ENCODE results near the gene FAM222B. TPM values are rescaled to one million over a fixed set of nuclear protein-coding genes. Genes with fewer than 3 reads are reported as not detected.
A peak's percentile ranks its signal among the peaks of the same experiment; 100 is the strongest.
"Not testable (repeated sequence)": the region's sequence is repeated elsewhere in the genome, so short reads cannot be mapped to it uniquely, and the experiment has no call there.

FAM222B gene
- total and polyA plus RNA-seq, 7 donors: 5.0 to 16.2 (median 11.9) TPM

DNA sequence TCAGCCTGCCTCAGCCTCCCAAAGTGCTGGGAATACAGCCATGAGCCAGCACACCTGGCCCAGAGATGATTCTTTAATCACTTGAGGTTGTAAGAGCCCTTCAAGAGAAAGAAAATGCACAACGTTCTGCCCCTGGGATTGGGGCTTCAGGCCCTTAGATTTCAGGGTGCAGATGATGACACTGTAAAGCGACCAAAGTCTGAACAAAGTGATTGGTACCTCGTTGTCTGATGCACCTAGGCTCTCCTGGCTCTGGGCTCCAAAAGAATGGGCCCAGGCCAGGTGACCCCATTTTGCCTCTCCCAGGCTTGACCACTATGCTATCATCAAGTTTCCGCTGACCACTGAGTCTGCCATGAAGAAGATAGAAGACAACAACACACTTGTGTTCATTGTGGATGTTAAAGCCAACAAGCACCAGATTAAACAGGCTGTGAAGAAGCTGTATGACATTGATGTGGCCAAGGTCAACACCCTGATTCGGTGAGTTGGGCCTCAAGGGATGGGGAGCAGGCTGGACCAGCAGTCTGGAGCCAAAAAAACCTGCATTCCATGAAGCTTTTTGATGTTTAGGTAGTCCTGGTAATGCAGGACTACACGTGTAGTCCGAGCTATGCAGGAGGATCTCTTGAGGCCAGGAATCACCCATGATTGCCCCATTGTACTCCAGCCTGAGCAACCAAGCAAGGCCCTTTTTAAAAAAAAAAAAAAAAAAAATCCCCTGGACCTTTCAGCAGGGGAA lies 120.0 kb downstream of the FAM222B start:
- no peak for TF ChIP-seq POLR2AphosphoS5 (IDR thresholded peaks at IDR 0.05)
- no peak for TF ChIP-seq EP300 (IDR thresholded peaks at IDR 0.05)
- TF ChIP-seq POLR2A (IDR thresholded peaks at IDR 0.05): no peak
- TF ChIP-seq, protein P1, sequence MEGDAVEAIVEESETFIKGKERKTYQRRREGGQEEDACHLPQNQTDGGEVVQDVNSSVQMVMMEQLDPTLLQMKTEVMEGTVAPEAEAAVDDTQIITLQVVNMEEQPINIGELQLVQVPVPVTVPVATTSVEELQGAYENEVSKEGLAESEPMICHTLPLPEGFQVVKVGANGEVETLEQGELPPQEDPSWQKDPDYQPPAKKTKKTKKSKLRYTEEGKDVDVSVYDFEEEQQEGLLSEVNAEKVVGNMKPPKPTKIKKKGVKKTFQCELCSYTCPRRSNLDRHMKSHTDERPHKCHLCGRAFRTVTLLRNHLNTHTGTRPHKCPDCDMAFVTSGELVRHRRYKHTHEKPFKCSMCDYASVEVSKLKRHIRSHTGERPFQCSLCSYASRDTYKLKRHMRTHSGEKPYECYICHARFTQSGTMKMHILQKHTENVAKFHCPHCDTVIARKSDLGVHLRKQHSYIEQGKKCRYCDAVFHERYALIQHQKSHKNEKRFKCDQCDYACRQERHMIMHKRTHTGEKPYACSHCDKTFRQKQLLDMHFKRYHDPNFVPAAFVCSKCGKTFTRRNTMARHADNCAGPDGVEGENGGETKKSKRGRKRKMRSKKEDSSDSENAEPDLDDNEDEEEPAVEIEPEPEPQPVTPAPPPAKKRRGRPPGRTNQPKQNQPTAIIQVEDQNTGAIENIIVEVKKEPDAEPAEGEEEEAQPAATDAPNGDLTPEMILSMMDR (IDR thresholded peaks at IDR 0.05): no peak
- Histone ChIP-seq H3K4me1 (peaks cover 0 to 71% (median 60%) of the 10 kb centered on the region in 4 donors), H3K27me3 (peaks cover 0 to 8% (median 0%) of the 10 kb centered on the region in 3 donors), H3K36me3 (peaks cover 17 to 38% (median 27%) of the 10 kb centered on the region in 4 donors), H3K9me3 (no peaks in the 10 kb centered on the region), H3K4me3 (no peak overlapping the region), H3K27ac (no peak overlapping the region)
- intact Hi-C loops (cut with DNase I): loop anchor here (10.0 kb wide), 1 partner anchor 572 kb away; the partner anchor contains the start of gene NUFIP2
- 48 to 72% methylated on average over 7 of the region's 7 CpGs for WGBS, 2 donors
- no peak for DNase-seq

DNA sequence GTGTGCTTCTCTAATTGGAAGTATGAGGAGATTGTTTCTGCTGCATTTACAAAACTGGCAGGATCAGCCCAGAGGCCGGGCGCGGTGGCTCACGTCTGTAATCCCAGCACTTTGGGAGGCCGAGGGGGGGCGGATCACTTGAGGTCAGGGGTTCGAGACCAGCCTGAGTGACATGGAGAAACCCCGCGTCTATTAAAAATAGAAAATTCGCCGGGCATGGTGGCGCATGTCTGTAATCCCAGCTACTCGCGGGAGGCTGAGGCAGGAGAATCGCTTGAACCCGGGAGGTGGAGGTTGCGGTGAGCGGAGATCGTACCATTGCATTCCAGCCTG lies 121.6 kb downstream of the FAM222B start:
- not testable (repeated sequence) for H3K9me3 ChIP-seq, H3K27me3 ChIP-seq
- intact Hi-C loops (cut with DNase I): loop anchor here (10.0 kb wide), 1 partner anchor 574 kb away; the partner anchor contains the start of gene NUFIP2
- Histone ChIP-seq H3K36me3 (peaks cover 17 to 38% (median 27%) of the 10 kb centered on the region in 4 donors), H3K4me3 (peak overlapping the region; percentile 73 to 95 (median 84)), H3K27ac (peak overlapping the region in 3 of 4 donors; percentile 94 to 95 (median 94)), H3K4me1 (peaks cover 0 to 75% (median 59%) of the 10 kb centered on the region in 4 donors)
- 7 to 33% methylated on average over 19 of the region's 19 CpGs for WGBS, 2 donors
- peak; percentile 63 for DNase-seq
- TF ChIP-seq, protein P1 (IDR thresholded peaks at IDR 0.05): peak in 1 of 4 experiments; percentile 4

DNA sequence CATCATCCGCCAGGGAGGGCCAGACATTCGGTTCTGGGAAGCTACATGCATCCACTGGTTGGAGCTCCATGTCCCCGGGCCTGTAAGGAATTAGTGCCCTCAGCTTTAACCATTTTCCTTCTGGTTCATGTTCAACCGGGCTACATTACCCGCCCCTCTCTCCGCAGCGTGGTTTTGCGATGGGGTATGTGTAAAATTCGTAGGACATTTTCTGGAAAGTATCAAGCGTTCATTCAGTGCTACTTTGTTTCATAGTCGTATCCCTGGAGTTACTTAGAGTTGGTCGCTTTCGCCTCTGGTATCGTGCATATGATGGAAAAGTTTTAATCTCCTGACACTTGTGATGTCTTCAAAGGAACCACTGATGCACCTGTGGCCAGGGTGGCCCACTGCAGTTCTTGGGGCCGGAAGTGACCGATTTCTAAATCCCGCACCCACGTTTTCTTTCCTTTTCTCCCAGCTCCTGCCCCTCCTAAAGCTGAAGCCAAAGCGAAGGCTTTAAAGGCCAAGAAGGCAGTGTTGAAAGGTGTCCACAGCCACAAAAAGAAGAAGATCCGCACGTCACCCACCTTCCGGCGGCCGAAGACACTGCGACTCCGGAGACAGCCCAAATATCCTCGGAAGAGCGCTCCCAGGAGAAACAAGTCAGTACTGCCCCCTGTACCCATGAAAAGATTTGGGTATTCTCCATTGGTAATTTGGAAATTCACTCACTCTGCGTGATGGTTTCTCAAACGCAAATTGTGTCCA lies 122.2 kb downstream of the FAM222B start:
- no peak for TF ChIP-seq POLR2AphosphoS5 (IDR thresholded peaks at IDR 0.05)
- TF ChIP-seq, protein P1 (IDR thresholded peaks at IDR 0.05): peak in 1 of 4 experiments; percentile 6
- no peaks in the 10 kb centered on the region for H3K9me3 ChIP-seq
- 1 to 3% methylated on average over 30 of the region's 30 CpGs for WGBS, 2 donors
- intact Hi-C loops (cut with DNase I): loop anchor here (10.0 kb wide), 1 partner anchor 574 kb away; the partner anchor contains the start of gene NUFIP2
- peak overlapping the region; percentile 91 to 95 (median 94) for H3K27ac ChIP-seq
- H3K4me1 ChIP-seq: peaks cover 0 to 72% (median 57%) of the 10 kb centered on the region in 4 donors
- H3K27me3 ChIP-seq: peaks cover 0 to 1% (median 0%) of the 10 kb centered on the region in 3 donors
- peak overlapping the region; percentile 73 to 95 (median 84) for H3K4me3 ChIP-seq
- peaks cover 17 to 43% (median 29%) of the 10 kb centered on the region in 4 donors for H3K36me3 ChIP-seq
- no peak for DNase-seq

DNA sequence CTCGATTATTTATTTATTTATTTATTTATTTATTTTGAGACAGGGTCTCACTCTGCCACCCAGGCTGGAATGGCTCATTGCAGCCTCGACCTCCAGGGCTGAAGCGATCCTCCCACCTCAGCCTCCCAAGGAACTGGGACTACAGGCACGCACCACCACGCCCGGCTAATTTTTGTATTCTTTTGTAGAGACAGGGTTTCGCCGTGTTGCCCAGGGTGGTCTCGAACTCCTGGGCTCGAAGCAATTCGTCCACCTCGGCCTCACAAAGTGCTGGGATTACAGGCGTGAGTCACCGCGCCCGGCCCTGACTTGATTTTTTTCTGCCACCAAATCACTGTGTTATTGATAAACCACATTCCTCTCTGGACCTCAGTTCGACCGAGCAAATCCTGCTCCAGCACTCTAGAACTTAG lies 123.6 kb downstream of the FAM222B start:
- intact Hi-C loops (cut with DNase I): no loop called here
- WGBS, 2 donors: 20 to 41% methylated on average over 18 of the region's 18 CpGs
- Histone ChIP-seq H3K27me3 (no peaks in the 10 kb centered on the region), H3K4me1 (peaks cover 0 to 68% (median 54%) of the 10 kb centered on the region in 4 donors), H3K4me3 (peak overlapping the region; percentile 73 to 95 (median 84)), H3K27ac (peak overlapping the region; percentile 91 to 95 (median 94)), H3K9me3 (no peaks in the 10 kb centered on the region), H3K36me3 (peaks cover 17 to 49% (median 39%) of the 10 kb centered on the region in 4 donors)
- DNase-seq: no peak
- TF ChIP-seq POLR2AphosphoS5 (IDR thresholded peaks at IDR 0.05): peak in 1 of 4 donors; percentile 49
- TF ChIP-seq, protein P1 (IDR thresholded peaks at IDR 0.05): no peak
